Thyroid gland (tissue), 4 donors: ENCODE data around the gene HSPA6.
"Not testable (repeated sequence)": the region's sequence is repeated elsewhere in the genome, so short reads cannot be mapped to it uniquely, and the experiment has no call there.

Source experiments
- CTCF ChIP-seq, 6 experiments: fragments of 200-600 bp in 3 of 6; fragments of 450-650 bp in 3 of 6; sonication (generic) in 3 of 6; IDR thresholded peaks; one replicate each; pipeline ENCODE4 v1.5.1; 2016 to 2019; ENCODE audit warnings: antibody characterized with exemption in 6 of 6, mild to moderate bottlenecking in 2 of 6, inconsistent platforms in 1 of 6, moderate library complexity in 1 of 6
- POLR2A ChIP-seq, 2 donors: fragments of 450-650 bp; IDR thresholded peaks; one replicate each; pipeline ENCODE4 v1.6.1; 2017; ENCODE audit warnings: antibody characterized with exemption in 2 of 2, mild to moderate bottlenecking in 2 of 2, moderate library complexity in 1 of 2

- TF ChIP-seq CTCF, POLR2A (IDR thresholded peaks at IDR 0.05): not testable (repeated sequence)
These were observed 26.6 kb downstream of the HSPA6 start for GRCh38 chr1:161550942-161551341.
